OCI-LY7 (cell line): ENCODE measurements around the gene IL2RA. TPM values are rescaled to one million over a fixed set of nuclear protein-coding genes. Genes with fewer than 3 reads are reported as not detected.
"Not testable (repeated sequence)": the region's sequence is repeated elsewhere in the genome, so short reads cannot be mapped to it uniquely, and the experiment has no call there.

Source experiments
- BruUV-seq: library from RNA; stranded (reverse); fragments of 400-500 nt; replicated peaks from 2 replicates; lab custom pipeline; 2021; lab: Mats Ljungman, UMichigan
- CTCF ChIA-PET: fragments of 300-600 bp; sonication (Branson Sonifier 250); formaldehyde crosslinking; loops from one replicate; lab custom pipeline; 2022; ENCODE audit warnings: antibody characterized with exemption; ENCODE audit not compliant: unreplicated experiment; lab: Charles Lee
- POLR2A ChIA-PET: fragments of 300-600 bp; sonication (Branson Sonifier 250); formaldehyde crosslinking; loops from one replicate; lab custom pipeline; 2022; ENCODE audit warnings: antibody characterized with exemption; lab: Charles Lee
- DNase-seq: peaks from one replicate; pipeline ENCODE4 v3.0.0-alpha.2; 2015; ENCODE audit warnings: low spot score
- H2AFZ ChIP-seq: fragments of 200-600 bp; sonication (generic), shearing (Covaris generic); 2 replicates; pipeline ENCODE4 v1.6.1; 2014; ENCODE audit warnings: mild to moderate bottlenecking, antibody characterized with exemption, low read length, moderate library complexity
- H3K27ac ChIP-seq: fragments of 200-600 bp; sonication (generic); 2 replicates; pipeline ENCODE4 v1.5.1; 2014; ENCODE audit warnings: mixed run types, low read depth, mild to moderate bottlenecking, moderate library complexity, low read length, inconsistent platforms; ENCODE audit not compliant: poor library complexity, severe bottlenecking
- H3K36me3 ChIP-seq: fragments of 200-600 bp; sonication (generic); 2 replicates; pipeline ENCODE4 v1.6.1; 2014; ENCODE audit warnings: mild to moderate bottlenecking, antibody characterized with exemption, low read length, moderate library complexity, mixed read lengths; ENCODE audit not compliant: insufficient read depth
- H3K4me1 ChIP-seq: fragments of 200-600 bp; sonication (generic); 2 replicates; pipeline ENCODE4 v1.5.1; 2014; ENCODE audit warnings: mild to moderate bottlenecking, low read length; ENCODE audit not compliant: insufficient read depth, poor library complexity, severe bottlenecking
- H3K4me2 ChIP-seq: fragments of 200-600 bp; sonication (generic); 2 replicates; pipeline ENCODE4 v1.6.1; 2014; ENCODE audit warnings: mild to moderate bottlenecking, low read length
- H3K4me3 ChIP-seq: fragments of 200-600 bp; sonication (generic); 2 replicates; pipeline ENCODE4 v1.5.1; 2014; ENCODE audit warnings: mild to moderate bottlenecking, low read depth, low read length; ENCODE audit not compliant: poor library complexity, severe bottlenecking
- H3K79me2 ChIP-seq: fragments of 200-600 bp; sonication (generic); 2 replicates; pipeline ENCODE4 v1.6.1; 2016; ENCODE audit warnings: low read depth, mild to moderate bottlenecking, low read length, moderate library complexity, mixed read lengths; ENCODE audit not compliant: insufficient read depth
- H3K9me2 ChIP-seq: fragments of 200-600 bp; sonication (generic); 2 replicates; pipeline ENCODE4 v1.6.1; 2016; ENCODE audit warnings: mild to moderate bottlenecking, low read length, mixed read lengths; ENCODE audit not compliant: insufficient read depth
- H3K9me3 ChIP-seq: fragments of 200-600 bp; sonication (generic); 2 replicates; pipeline ENCODE4 v1.6.1; 2014; ENCODE audit warnings: mild to moderate bottlenecking, mixed run types, low read length, mixed read lengths
- H4K20me1 ChIP-seq: fragments of 200-600 bp; sonication (generic); 2 replicates; pipeline ENCODE4 v1.6.1; 2014; ENCODE audit warnings: mild to moderate bottlenecking, antibody characterized with exemption, low read length, moderate library complexity, mixed read lengths; ENCODE audit not compliant: insufficient read depth
- EZH2phosphoT487 ChIP-seq: fragments of 200-600 bp; sonication (generic); IDR thresholded peaks from 2 replicates; pipeline ENCODE4 v1.6.1; 2018; ENCODE audit warnings: low read depth, borderline replicate concordance, mild to moderate bottlenecking, mixed run types, antibody characterized with exemption, low read length, moderate library complexity, mixed read lengths
- intact Hi-C: fragments of 100-400 bp; cut with micrococcal nuclease; formaldehyde crosslinking; loops from one replicate; pipeline ENCODE4 v1.10.0; 2022; ENCODE audit not compliant: unreplicated experiment
- total RNA-seq, 2 experiments: library from RNA; depleted of rRNA in 1 of 2; stranded (reverse); fragments of >200 nt in 1 of 2; shearing (Covaris generic) in 1 of 2; gene quantifications; 2 replicates each; pipeline ENCODE4 v1.2.3, GENCODE V29; 2014 to 2022
- TF ChIP-seq, protein P1 (sequence below): fragments of 200-600 bp; sonication (generic); conservative IDR thresholded peaks from 2 replicates; pipeline ENCODE4 v1.5.1; 2014; ENCODE audit warnings: mild to moderate bottlenecking, antibody characterized with exemption, low read length, moderate library complexity, mixed read lengths

Gene IL2RA
- total RNA-seq, 2 experiments from 2014 or later: 22.3 to 24.0 TPM

DNA sequence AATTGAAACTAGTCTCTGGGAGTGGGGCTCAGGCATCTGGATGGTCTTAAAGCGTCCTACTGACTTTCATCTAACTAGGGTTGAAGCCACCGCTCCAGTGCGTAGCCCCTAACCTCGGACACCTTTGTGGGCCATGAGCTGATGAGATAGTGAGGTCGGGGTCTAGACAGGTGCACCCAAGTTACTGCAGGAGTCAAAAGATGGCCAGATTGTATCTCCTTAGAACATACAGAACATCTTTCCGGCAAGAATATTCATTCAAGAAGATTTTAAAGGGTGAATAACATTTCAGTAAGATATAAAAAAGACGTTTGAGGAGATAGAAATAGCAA, 47.2 kb upstream of the IL2RA start:
- DNase-seq: no peak
- no peaks in the 10 kb centered on the region for H3K9me2 ChIP-seq
- no peak overlapping the region for H3K4me3 ChIP-seq
- ChIA-PET CTCF (no interaction called here), POLR2A (no interaction called here)
- intact Hi-C loops: loop anchor here (1.0 to 2.0 kb wide), 3 partner anchors 42 to 292 kb away; partner anchors contain the start of gene PFKFB3
- BruUV-seq: no TSS peak
- no peak overlapping the region for H3K27ac ChIP-seq
- H3K79me2 ChIP-seq: peaks cover 25% of the 10 kb centered on the region; the same call in 1 of the 2 replicates
- no peak overlapping the region for H3K4me2 ChIP-seq
- no peaks in the 10 kb centered on the region for H4K20me1 ChIP-seq
- no peaks in the 10 kb centered on the region for H3K4me1 ChIP-seq
- no peak overlapping the region for H2AFZ ChIP-seq
- no peaks in the 10 kb centered on the region for H3K9me3 ChIP-seq
- TF ChIP-seq, protein P1, sequence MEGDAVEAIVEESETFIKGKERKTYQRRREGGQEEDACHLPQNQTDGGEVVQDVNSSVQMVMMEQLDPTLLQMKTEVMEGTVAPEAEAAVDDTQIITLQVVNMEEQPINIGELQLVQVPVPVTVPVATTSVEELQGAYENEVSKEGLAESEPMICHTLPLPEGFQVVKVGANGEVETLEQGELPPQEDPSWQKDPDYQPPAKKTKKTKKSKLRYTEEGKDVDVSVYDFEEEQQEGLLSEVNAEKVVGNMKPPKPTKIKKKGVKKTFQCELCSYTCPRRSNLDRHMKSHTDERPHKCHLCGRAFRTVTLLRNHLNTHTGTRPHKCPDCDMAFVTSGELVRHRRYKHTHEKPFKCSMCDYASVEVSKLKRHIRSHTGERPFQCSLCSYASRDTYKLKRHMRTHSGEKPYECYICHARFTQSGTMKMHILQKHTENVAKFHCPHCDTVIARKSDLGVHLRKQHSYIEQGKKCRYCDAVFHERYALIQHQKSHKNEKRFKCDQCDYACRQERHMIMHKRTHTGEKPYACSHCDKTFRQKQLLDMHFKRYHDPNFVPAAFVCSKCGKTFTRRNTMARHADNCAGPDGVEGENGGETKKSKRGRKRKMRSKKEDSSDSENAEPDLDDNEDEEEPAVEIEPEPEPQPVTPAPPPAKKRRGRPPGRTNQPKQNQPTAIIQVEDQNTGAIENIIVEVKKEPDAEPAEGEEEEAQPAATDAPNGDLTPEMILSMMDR: no peak
- peaks cover 98% of the 10 kb centered on the region for H3K36me3 ChIP-seq

DNA sequence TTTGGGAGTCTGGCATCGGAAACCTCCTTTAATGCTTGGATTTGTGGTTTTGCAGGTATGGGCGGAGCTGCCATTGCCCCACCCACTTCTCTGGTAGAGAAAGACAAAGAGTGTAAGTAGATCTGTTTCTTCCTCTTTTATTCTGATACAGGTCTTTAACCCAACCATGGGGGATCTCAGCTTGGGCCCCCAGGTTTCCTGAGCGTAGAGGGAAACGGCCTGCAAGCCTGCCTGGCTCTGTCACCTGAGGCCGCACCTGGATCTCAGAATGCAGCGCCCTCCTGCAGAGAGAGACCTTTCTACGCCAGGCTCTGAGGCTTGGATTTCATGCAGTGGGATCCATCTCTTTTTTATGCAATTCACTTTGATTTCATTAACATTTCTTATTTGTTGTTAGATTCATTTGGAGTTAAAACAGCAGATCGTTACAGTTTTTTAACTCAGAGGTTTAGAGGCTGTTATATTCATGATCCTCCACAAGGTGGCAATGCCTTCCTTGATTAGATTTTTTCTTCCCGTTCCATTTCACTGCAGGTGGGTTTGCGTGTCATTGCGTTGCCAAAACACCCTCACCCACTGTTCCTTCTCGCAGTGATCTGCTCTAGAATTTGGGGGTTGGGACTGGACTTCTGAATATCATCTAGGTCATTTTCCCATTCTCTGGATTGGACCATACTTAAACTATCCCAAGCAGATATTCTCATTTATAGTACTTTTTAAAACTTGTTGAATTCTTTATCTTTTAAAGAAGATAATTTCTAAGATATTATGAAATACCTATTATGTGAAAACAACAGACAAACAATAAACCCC, 46.7 kb upstream of the IL2RA start:
- Histone ChIP-seq H3K4me1 (no peaks in the 10 kb centered on the region), H3K79me2 (peaks cover 31% of the 10 kb centered on the region), H3K9me2 (no peaks in the 10 kb centered on the region), H3K36me3 (peaks cover 98% of the 10 kb centered on the region), H4K20me1 (no peaks in the 10 kb centered on the region), H3K9me3 (no peaks in the 10 kb centered on the region), H3K4me2 (no peak overlapping the region), H2AFZ (no peak overlapping the region), H3K4me3 (no peak overlapping the region), H3K27ac (no peak overlapping the region)
- POLR2A ChIA-PET: interaction anchor here (0.6 kb wide), 1 partner anchor 681 kb away, joined by 5 read pairs; no protein-coding TSS in a partner anchor
- intact Hi-C loops: loop anchor here (1.0 to 2.0 kb wide), 3 partner anchors 42 to 292 kb away; partner anchors contain the start of gene PFKFB3
- peak; percentile 68 for DNase-seq
- CTCF ChIA-PET: interaction anchor here (0.6 kb wide), 1 partner anchor 123 kb away, joined by 3 read pairs; no protein-coding TSS in a partner anchor
- no peak for TF ChIP-seq EZH2phosphoT487
- TF ChIP-seq, protein P1: peak; percentile 91
- no TSS peak for BruUV-seq

DNA sequence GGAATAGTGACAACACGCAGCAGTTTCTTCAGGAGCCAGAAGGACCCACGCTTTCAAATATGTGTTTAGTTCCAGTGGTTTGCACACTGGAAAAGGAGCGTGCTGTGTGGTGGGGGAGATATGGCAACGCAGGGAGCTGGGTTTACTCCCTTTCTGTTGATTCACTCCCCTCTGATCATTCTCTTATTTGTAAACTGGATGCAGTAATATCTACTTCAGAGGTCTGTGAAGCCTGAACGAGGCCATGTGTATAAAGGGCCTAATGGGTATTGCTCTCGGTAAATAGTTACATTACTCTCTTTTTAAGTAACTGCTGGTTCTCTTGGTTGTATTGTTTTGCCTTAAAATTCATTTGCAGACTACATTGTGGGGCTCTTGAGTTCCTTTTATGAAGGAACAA, 45.9 kb upstream of the IL2RA start:
- no peaks in the 10 kb centered on the region for H3K4me1 ChIP-seq
- TF ChIP-seq, protein P1: no peak
- TF ChIP-seq EZH2phosphoT487: no peak
- no peak overlapping the region for H3K4me2 ChIP-seq
- CTCF ChIA-PET: interaction anchor here (0.6 kb wide), 1 partner anchor 124 kb away, joined by 3 read pairs; no protein-coding TSS in a partner anchor
- no TSS peak for BruUV-seq
- DNase-seq: no peak
- no peaks in the 10 kb centered on the region for H3K9me3 ChIP-seq
- peaks cover 38% of the 10 kb centered on the region for H3K79me2 ChIP-seq
- peaks cover 98% of the 10 kb centered on the region for H3K36me3 ChIP-seq
- H4K20me1 ChIP-seq: no peaks in the 10 kb centered on the region
- no peak overlapping the region for H2AFZ ChIP-seq
- H3K4me3 ChIP-seq: no peak overlapping the region
- no peaks in the 10 kb centered on the region for H3K9me2 ChIP-seq
- POLR2A ChIA-PET: no interaction called here
- no peak overlapping the region for H3K27ac ChIP-seq
- intact Hi-C loops: loop anchor here (2.0 kb wide), 1 partner anchor 95 kb away; the partner anchor contains the start of gene PFKFB3

DNA sequence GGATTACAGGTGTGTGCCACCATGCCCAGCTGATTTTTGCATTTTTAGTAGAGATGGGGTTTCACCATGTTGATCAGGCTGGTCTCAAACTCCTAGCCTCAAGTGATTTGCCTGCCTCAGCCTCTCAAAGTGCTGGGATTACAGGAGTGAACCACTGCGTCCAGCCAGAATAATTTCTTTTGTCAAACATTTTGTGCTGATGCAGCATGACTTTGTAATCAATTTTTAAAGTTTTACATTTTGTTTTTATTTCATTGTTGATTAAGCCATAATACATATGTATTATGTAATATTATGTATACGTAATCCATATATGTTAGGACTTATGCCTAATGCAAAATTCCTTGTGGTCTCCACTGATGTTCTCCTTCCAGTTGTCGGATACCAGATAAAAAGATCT, 45.4 kb upstream of the IL2RA start:
- H4K20me1 ChIP-seq, H3K4me2 ChIP-seq, BruUV-seq, H3K9me3 ChIP-seq, H3K27ac ChIP-seq, H3K9me2 ChIP-seq, H2AFZ ChIP-seq, H3K4me3 ChIP-seq, H3K4me1 ChIP-seq, DNase-seq, CTCF ChIA-PET: not testable (repeated sequence)
- H3K79me2 ChIP-seq: peaks cover 43% of the 10 kb centered on the region
- POLR2A ChIA-PET: interaction anchor here (0.8 to 1.3 kb wide), 2 partner anchors 12 to 94 kb away, joined by 3 read pairs; no protein-coding TSS in a partner anchor
- peaks cover 98% of the 10 kb centered on the region for H3K36me3 ChIP-seq
- intact Hi-C loops: loop anchor here (2.0 kb wide), 1 partner anchor 95 kb away; the partner anchor contains the start of gene PFKFB3
